Vagina (tissue), 2 donors: ENCODE results near the gene INSL4. TPM values are rescaled to one million over a fixed set of nuclear protein-coding genes. Genes with fewer than 3 reads are reported as not detected.

Experiments
- DNase-seq, 2 donors: peaks; one replicate each; pipeline ENCODE4 v3.0.0-alpha.2; 2017; ENCODE audit errors: extremely low spot score in 2 of 2
- H3K27ac ChIP-seq: fragments of 200-600 bp; sonication (generic); one replicate; pipeline ENCODE4 v1.5.1; 2019
- H3K27me3 ChIP-seq: fragments of 200-600 bp; sonication (generic); one replicate; pipeline ENCODE4 v1.5.1; 2019
- H3K36me3 ChIP-seq, 2 donors: fragments of 200-600 bp; sonication (generic); one replicate each; pipeline ENCODE4 v1.5.1; 2017 to 2019
- H3K4me1 ChIP-seq: fragments of 200-600 bp; sonication (generic); one replicate; pipeline ENCODE4 v1.5.1; 2019
- H3K4me3 ChIP-seq, 2 donors: fragments of 200-600 bp; sonication (generic); 1 replicate in 1 of 2; 2 replicates in 1 of 2; pipeline ENCODE4 v1.5.1; 2016 to 2019
- H3K9me3 ChIP-seq: fragments of 200-600 bp; sonication (generic); one replicate; pipeline ENCODE4 v1.5.1; 2019
- POLR2A ChIP-seq, 2 donors: fragments of 450-650 bp; IDR thresholded peaks; one replicate each; pipeline ENCODE4 v1.6.1; 2017; ENCODE audit warnings: antibody characterized with exemption in 2 of 2, mild to moderate bottlenecking in 2 of 2, moderate library complexity in 2 of 2
- POLR2AphosphoS5 ChIP-seq, 2 donors: sonication (generic); formaldehyde crosslinking; IDR thresholded peaks; one replicate each; pipeline ENCODE4 v1.9.0; 2017; ENCODE audit warnings: antibody characterized with exemption in 2 of 2, mild to moderate bottlenecking in 2 of 2, low read depth in 1 of 2; ENCODE audit not compliant: insufficient read depth in 1 of 2
- intact Hi-C: fragments of 100-400 bp; cut with DNase I; formaldehyde crosslinking; loops from one replicate; pipeline ENCODE4 v1.15.1; 2023
- total RNA-seq: library from RNA; depleted of rRNA; stranded (reverse); fragments of >200 nt; gene quantifications from one replicate; pipeline ENCODE4 v1.2.3, GENCODE V29; 2016
- TF ChIP-seq, protein P1 (sequence below), 3 experiments: fragments of 450-650 bp in 2 of 3; fragments of 200-600 bp in 1 of 3; sonication (generic) in 1 of 3; IDR thresholded peaks; one replicate each; pipeline ENCODE4 v1.5.1; 2017 to 2019; ENCODE audit warnings: antibody characterized with exemption in 3 of 3, mild to moderate bottlenecking in 2 of 3, moderate library complexity in 2 of 3

The INSL4 gene
- total RNA-seq, 1 donor from 2014 or later: not detected

DNA sequence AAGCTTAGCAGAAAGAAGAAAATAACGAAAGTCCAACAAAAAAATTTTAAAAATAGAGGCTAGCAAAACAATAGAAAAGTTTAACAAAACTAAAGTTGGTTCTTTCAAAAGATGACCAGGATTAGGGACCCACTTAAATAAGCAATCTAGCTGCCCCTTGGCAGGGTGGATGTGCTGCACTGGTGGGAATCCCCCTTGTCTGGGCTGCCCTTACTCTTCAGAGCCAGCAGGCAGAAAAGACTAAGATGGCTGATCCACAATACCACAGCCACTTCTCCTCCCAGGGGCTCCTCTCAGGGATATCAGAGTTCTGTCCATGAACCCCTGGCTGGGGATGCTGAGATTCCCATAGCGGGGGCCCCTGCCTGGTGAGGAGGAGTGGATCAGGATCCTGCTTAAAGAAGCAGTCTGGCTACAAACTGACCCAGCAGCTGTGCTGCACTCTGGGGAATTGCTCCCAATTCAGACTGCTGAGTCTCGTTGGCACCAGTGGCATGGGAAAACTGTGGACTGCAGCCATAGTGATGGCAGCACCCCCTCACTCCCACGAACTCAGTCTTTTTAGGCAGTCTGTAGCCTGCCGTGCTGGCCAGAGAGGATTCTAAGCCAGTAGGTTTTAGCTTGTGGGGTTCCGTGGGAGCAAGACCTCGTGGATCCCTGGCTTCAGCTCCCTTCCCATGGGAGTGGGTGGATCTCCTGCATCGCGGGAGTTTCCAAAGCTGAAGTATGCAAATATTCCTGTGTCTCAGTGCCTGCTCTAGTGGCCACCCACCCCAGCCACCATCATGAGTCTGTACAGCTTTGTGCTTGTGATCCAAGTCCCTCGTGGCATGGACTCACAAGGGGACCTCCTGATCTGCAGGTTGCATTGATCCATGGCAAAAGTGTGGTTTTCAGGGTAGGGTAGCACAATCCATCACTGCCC lies 42.9 kb upstream of the INSL4 start:
- TF ChIP-seq, protein P1, sequence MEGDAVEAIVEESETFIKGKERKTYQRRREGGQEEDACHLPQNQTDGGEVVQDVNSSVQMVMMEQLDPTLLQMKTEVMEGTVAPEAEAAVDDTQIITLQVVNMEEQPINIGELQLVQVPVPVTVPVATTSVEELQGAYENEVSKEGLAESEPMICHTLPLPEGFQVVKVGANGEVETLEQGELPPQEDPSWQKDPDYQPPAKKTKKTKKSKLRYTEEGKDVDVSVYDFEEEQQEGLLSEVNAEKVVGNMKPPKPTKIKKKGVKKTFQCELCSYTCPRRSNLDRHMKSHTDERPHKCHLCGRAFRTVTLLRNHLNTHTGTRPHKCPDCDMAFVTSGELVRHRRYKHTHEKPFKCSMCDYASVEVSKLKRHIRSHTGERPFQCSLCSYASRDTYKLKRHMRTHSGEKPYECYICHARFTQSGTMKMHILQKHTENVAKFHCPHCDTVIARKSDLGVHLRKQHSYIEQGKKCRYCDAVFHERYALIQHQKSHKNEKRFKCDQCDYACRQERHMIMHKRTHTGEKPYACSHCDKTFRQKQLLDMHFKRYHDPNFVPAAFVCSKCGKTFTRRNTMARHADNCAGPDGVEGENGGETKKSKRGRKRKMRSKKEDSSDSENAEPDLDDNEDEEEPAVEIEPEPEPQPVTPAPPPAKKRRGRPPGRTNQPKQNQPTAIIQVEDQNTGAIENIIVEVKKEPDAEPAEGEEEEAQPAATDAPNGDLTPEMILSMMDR (IDR thresholded peaks at IDR 0.05): no peak
- TF ChIP-seq POLR2A (IDR thresholded peaks at IDR 0.05) (no peak), POLR2AphosphoS5 (IDR thresholded peaks at IDR 0.05; ENCODE audit: insufficient read depth in 1 of 2, low read depth in 1 of 2) (no peak)
- H3K36me3 ChIP-seq: no peaks in the 10 kb centered on the region
- no peak for DNase-seq
- intact Hi-C loops: no loop called here
- H3K4me1 ChIP-seq: no peaks in the 10 kb centered on the region
- H3K9me3 ChIP-seq: no peaks in the 10 kb centered on the region
- no peaks in the 10 kb centered on the region for H3K27me3 ChIP-seq
- no peak overlapping the region for H3K27ac ChIP-seq
- H3K4me3 ChIP-seq: no peak overlapping the region

GRCh38 chr9:5191985-5192384 lies 39.2 kb upstream of the INSL4 start:
- H3K27me3 ChIP-seq: no peaks in the 10 kb centered on the region
- no peaks in the 10 kb centered on the region for H3K9me3 ChIP-seq
- no peak for DNase-seq
- no peak overlapping the region for H3K27ac ChIP-seq
- H3K4me3 ChIP-seq: no peak overlapping the region
- TF ChIP-seq POLR2AphosphoS5 (IDR thresholded peaks at IDR 0.05; ENCODE audit: insufficient read depth in 1 of 2, low read depth in 1 of 2): no peak
- no peak for TF ChIP-seq POLR2A (IDR thresholded peaks at IDR 0.05)
- TF ChIP-seq, protein P1 (IDR thresholded peaks at IDR 0.05): no peak
- intact Hi-C loops: no loop called here
- H3K4me1 ChIP-seq: no peaks in the 10 kb centered on the region
- H3K36me3 ChIP-seq: no peaks in the 10 kb centered on the region

GRCh38 chr9:5193345-5193744 lies 37.9 kb upstream of the INSL4 start:
- H3K27me3 ChIP-seq: no peaks in the 10 kb centered on the region
- H3K4me1 ChIP-seq: no peaks in the 10 kb centered on the region
- no peak for TF ChIP-seq POLR2A (IDR thresholded peaks at IDR 0.05)
- H3K4me3 ChIP-seq: no peak overlapping the region
- DNase-seq: no peak
- H3K27ac ChIP-seq: no peak overlapping the region
- intact Hi-C loops: no loop called here
- H3K36me3 ChIP-seq: no peaks in the 10 kb centered on the region
- no peaks in the 10 kb centered on the region for H3K9me3 ChIP-seq

DNA sequence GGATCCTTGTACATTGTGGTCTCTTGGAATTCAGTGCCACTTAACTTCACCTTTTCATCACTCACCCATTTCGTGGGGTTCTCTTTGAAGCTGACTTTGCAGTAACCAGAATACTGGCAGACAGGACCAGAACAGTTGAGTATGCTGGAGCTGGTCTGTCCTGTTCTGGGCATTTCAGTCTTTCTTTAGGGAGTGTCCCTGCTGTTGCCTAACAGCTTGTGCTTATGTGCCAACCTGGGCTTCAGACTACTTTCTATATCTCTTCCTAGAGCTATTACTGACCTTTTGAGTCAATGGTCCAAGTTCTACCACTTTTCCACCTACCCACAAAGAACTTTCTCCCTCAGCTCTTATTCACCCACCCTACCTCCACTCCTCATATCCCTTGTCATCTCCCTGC lies 35.8 kb upstream of the INSL4 start:
- H3K27ac ChIP-seq: no peak overlapping the region
- H3K9me3 ChIP-seq: no peaks in the 10 kb centered on the region
- H3K36me3 ChIP-seq: no peaks in the 10 kb centered on the region
- no peaks in the 10 kb centered on the region for H3K27me3 ChIP-seq
- H3K4me1 ChIP-seq: no peaks in the 10 kb centered on the region
- DNase-seq: no peak
- H3K4me3 ChIP-seq: no peak overlapping the region
- intact Hi-C loops: no loop called here
- TF ChIP-seq POLR2AphosphoS5 (IDR thresholded peaks at IDR 0.05; ENCODE audit: insufficient read depth in 1 of 2, low read depth in 1 of 2) (no peak), POLR2A (IDR thresholded peaks at IDR 0.05) (no peak)
- TF ChIP-seq, protein P1 (IDR thresholded peaks at IDR 0.05): no peak

GRCh38 chr9:5205071-5205470 lies 26.1 kb upstream of the INSL4 start:
- Histone ChIP-seq H3K4me1 (no peaks in the 10 kb centered on the region), H3K36me3 (no peaks in the 10 kb centered on the region), H3K9me3 (no peaks in the 10 kb centered on the region), H3K27ac (no peak overlapping the region), H3K4me3 (no peak overlapping the region), H3K27me3 (no peaks in the 10 kb centered on the region)
- TF ChIP-seq POLR2A (IDR thresholded peaks at IDR 0.05): no peak
- TF ChIP-seq, protein P1 (IDR thresholded peaks at IDR 0.05): no peak
- intact Hi-C loops: no loop called here
- no peak for DNase-seq
